ENCODE results near the gene PARP6. TPM values are rescaled to one million over a fixed set of nuclear protein-coding genes. Genes with fewer than 3 reads are reported as not detected.

Gene PARP6
- total and polyA plus RNA-seq, 4 donors = 55.4 to 201 (median 157) TPM

- H3K4me3 ChIP-seq (ENCODE audit: low read depth, low read length) = no peak overlapping the region
- peaks cover 34% of the 10 kb centered on the region for H3K4me1 ChIP-seq (ENCODE audit: control insufficient read depth, insufficient read depth, low read length)
- peaks cover 85% of the 10 kb centered on the region for H3K36me3 ChIP-seq (ENCODE audit: control insufficient read depth, insufficient read depth, low read length)
- peak overlapping the region; percentile 11 for H3K27ac ChIP-seq (ENCODE audit: low read depth, low read length)
- WGBS (ENCODE audit: insufficient coverage) = 84% methylated on average over 7 of the region's 8 CpGs
- H3K9me3 ChIP-seq (ENCODE audit: control insufficient read depth, insufficient read depth, low read length) = no peaks in the 10 kb centered on the region
- peaks cover 8% of the 10 kb centered on the region for H3K27me3 ChIP-seq (ENCODE audit: control insufficient read depth, insufficient read depth, low read length)
- DNase-seq (ENCODE audit: low read depth in 4 of 6, low spot score in 6 of 6) = no peak
Measured at GRCh38 chr15:72202801-72203506, 69.4 kb downstream of the PARP6 start.

- Histone ChIP-seq H3K27me3 (ENCODE audit: control insufficient read depth, insufficient read depth, low read length) (peaks cover 11% of the 10 kb centered on the region), H3K4me1 (ENCODE audit: control insufficient read depth, insufficient read depth, low read length) (peaks cover 35% of the 10 kb centered on the region), H3K36me3 (ENCODE audit: control insufficient read depth, insufficient read depth, low read length) (peaks cover 79% of the 10 kb centered on the region), H3K27ac (ENCODE audit: low read depth, low read length) (no peak overlapping the region), H3K4me3 (ENCODE audit: low read depth, low read length) (no peak overlapping the region), H3K9me3 (ENCODE audit: control insufficient read depth, insufficient read depth, low read length) (no peaks in the 10 kb centered on the region)
- no peak for DNase-seq (ENCODE audit: low read depth in 4 of 6, low spot score in 6 of 6)
- 81% methylated on average over 13 of the region's 13 CpGs for WGBS (ENCODE audit: insufficient coverage)
Measured at GRCh38 chr15:72202302-72202701, 70.1 kb downstream of the PARP6 start.

- Histone ChIP-seq H3K9me3 (ENCODE audit: control insufficient read depth, insufficient read depth, low read length) (no peaks in the 10 kb centered on the region), H3K27me3 (ENCODE audit: control insufficient read depth, insufficient read depth, low read length) (peaks cover 19% of the 10 kb centered on the region), H3K4me3 (ENCODE audit: low read depth, low read length) (no peak overlapping the region), H3K36me3 (ENCODE audit: control insufficient read depth, insufficient read depth, low read length) (peaks cover 70% of the 10 kb centered on the region), H3K4me1 (ENCODE audit: control insufficient read depth, insufficient read depth, low read length) (peaks cover 44% of the 10 kb centered on the region), H3K27ac (ENCODE audit: low read depth, low read length) (no peak overlapping the region)
- no peak for DNase-seq (ENCODE audit: low read depth in 4 of 6, low spot score in 6 of 6)
- WGBS (ENCODE audit: insufficient coverage) = 90% methylated on average over 3 of the region's 3 CpGs
Measured at GRCh38 chr15:72201391-72201921, 70.9 kb downstream of the PARP6 start.

GRCh38 chr15:72200395-72201237 lies 71.7 kb downstream of the PARP6 start:
- H3K36me3 ChIP-seq (ENCODE audit: control insufficient read depth, insufficient read depth, low read length) = peaks cover 62% of the 10 kb centered on the region
- peaks cover 44% of the 10 kb centered on the region for H3K4me1 ChIP-seq (ENCODE audit: control insufficient read depth, insufficient read depth, low read length)
- H3K9me3 ChIP-seq (ENCODE audit: control insufficient read depth, insufficient read depth, low read length) = no peaks in the 10 kb centered on the region
- H3K4me3 ChIP-seq (ENCODE audit: low read depth, low read length) = no peak overlapping the region
- H3K27me3 ChIP-seq (ENCODE audit: control insufficient read depth, insufficient read depth, low read length) = peaks cover 24% of the 10 kb centered on the region
- no peak overlapping the region for H3K27ac ChIP-seq (ENCODE audit: low read depth, low read length)
- whole genome bisulfite sequencing (ENCODE audit: insufficient coverage) = 91% methylated on average over 15 of the region's 15 CpGs
- no peak for DNase-seq (ENCODE audit: low read depth in 4 of 6, low spot score in 6 of 6)

GRCh38 chr15:72199721-72200212 lies 72.6 kb downstream of the PARP6 start:
- peaks cover 44% of the 10 kb centered on the region for H3K4me1 ChIP-seq (ENCODE audit: control insufficient read depth, insufficient read depth, low read length)
- DNase-seq (ENCODE audit: low read depth in 4 of 6, low spot score in 6 of 6) = peak in 5 of 6 donors; percentile 38 to 90 (median 72)
- no peak overlapping the region for H3K27ac ChIP-seq (ENCODE audit: low read depth, low read length)
- H3K4me3 ChIP-seq (ENCODE audit: low read depth, low read length) = no peak overlapping the region
- H3K27me3 ChIP-seq (ENCODE audit: control insufficient read depth, insufficient read depth, low read length) = peaks cover 29% of the 10 kb centered on the region
- WGBS (ENCODE audit: insufficient coverage) = 100% methylated on average over 1 of the region's 2 CpGs
- peaks cover 54% of the 10 kb centered on the region for H3K36me3 ChIP-seq (ENCODE audit: control insufficient read depth, insufficient read depth, low read length)
- H3K9me3 ChIP-seq (ENCODE audit: control insufficient read depth, insufficient read depth, low read length) = no peaks in the 10 kb centered on the region

GRCh38 chr15:72199205-72199515 lies 73.2 kb downstream of the PARP6 start:
- no peak for DNase-seq (ENCODE audit: low read depth in 4 of 6, low spot score in 6 of 6)
- 91% methylated on average over 2 of the region's 2 CpGs for WGBS (ENCODE audit: insufficient coverage)
- no peak overlapping the region for H3K4me3 ChIP-seq (ENCODE audit: low read depth, low read length)
- no peak overlapping the region for H3K27ac ChIP-seq (ENCODE audit: low read depth, low read length)
- H3K9me3 ChIP-seq (ENCODE audit: control insufficient read depth, insufficient read depth, low read length) = no peaks in the 10 kb centered on the region
- H3K36me3 ChIP-seq (ENCODE audit: control insufficient read depth, insufficient read depth, low read length) = peaks cover 51% of the 10 kb centered on the region
- peaks cover 29% of the 10 kb centered on the region for H3K27me3 ChIP-seq (ENCODE audit: control insufficient read depth, insufficient read depth, low read length)
- H3K4me1 ChIP-seq (ENCODE audit: control insufficient read depth, insufficient read depth, low read length) = peaks cover 42% of the 10 kb centered on the region

GRCh38 chr15:72198356-72199204 lies 73.8 kb downstream of the PARP6 start:
- Histone ChIP-seq H3K27ac (ENCODE audit: low read depth, low read length) (no peak overlapping the region), H3K27me3 (ENCODE audit: control insufficient read depth, insufficient read depth, low read length) (peaks cover 29% of the 10 kb centered on the region), H3K4me1 (ENCODE audit: control insufficient read depth, insufficient read depth, low read length) (peaks cover 40% of the 10 kb centered on the region), H3K4me3 (ENCODE audit: low read depth, low read length) (no peak overlapping the region), H3K36me3 (ENCODE audit: control insufficient read depth, insufficient read depth, low read length) (peaks cover 49% of the 10 kb centered on the region), H3K9me3 (ENCODE audit: control insufficient read depth, insufficient read depth, low read length) (no peaks in the 10 kb centered on the region)
- WGBS (ENCODE audit: insufficient coverage) = 95% methylated on average over 4 of the region's 11 CpGs
- no peak for DNase-seq (ENCODE audit: low read depth in 4 of 6, low spot score in 6 of 6)

GRCh38 chr15:72197460-72198355 lies 74.6 kb downstream of the PARP6 start, which contains the start of gene GRAMD2A:
TSS of gene GRAMD2A (minus strand) at chr15:72197787.
- Histone ChIP-seq H3K36me3 (ENCODE audit: control insufficient read depth, insufficient read depth, low read length) (peaks cover 45% of the 10 kb centered on the region), H3K27ac (ENCODE audit: low read depth, low read length) (no peak within 1 kb of the TSS), H3K27me3 (ENCODE audit: control insufficient read depth, insufficient read depth, low read length) (peaks cover 29% of the 10 kb centered on the region), H3K4me1 (ENCODE audit: control insufficient read depth, insufficient read depth, low read length) (peaks cover 32% of the 10 kb centered on the region), H3K9me3 (ENCODE audit: control insufficient read depth, insufficient read depth, low read length) (no peaks in the 10 kb centered on the region), H3K4me3 (ENCODE audit: low read depth, low read length) (peak within 1 kb of the TSS; percentile 38)
- DNase-seq (ENCODE audit: low read depth in 4 of 6, low spot score in 6 of 6) = no peak
- 6% methylated on average over 66 of the region's 83 CpGs for WGBS (ENCODE audit: insufficient coverage)
